HG03097 (cell line): ENCODE results near the gene GLUL.
"Not testable (repeated sequence)": the region's sequence is repeated elsewhere in the genome, so short reads cannot be mapped to it uniquely, and the experiment has no call there.

Source experiments
- ATAC-seq: cut with Tn5 transposase; IDR thresholded peaks from one replicate; pipeline ENCODE4 v1.9.1; 2021; ENCODE audit not compliant: unreplicated experiment, low FRiP score

The GLUL gene

DNA sequence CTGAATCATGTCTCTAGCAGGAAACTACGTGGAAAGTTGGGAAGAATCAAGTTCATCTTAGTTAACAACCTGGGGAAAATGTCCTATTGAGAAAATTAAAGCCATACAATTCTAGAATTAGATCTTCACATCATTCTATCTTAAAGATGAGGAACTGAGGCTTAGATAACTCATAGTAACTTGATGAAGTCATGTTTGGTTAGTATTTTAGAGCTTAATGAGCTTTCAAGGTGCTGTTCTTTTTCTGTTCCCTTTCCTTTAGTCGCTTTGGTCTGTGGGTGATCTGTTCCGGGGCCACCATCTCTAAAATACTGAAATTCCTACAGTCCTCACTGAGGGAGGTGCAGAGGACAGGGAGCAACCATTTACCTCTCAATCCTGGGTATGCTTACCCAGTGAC is 4.3 kb upstream of the GLUL start:
- no peak for ATAC-seq

- no peak for ATAC-seq
These were observed 2.6 kb upstream of the GLUL start for GRCh38 chr1:182394055-182394775.

- ATAC-seq, result peak; percentile 17
These were observed 749 bp upstream of the GLUL start for GRCh38 chr1:182392050-182393028.

GRCh38 chr1:182391028-182391361 is 595 bp downstream of the GLUL start:
- no peak for ATAC-seq

GRCh38 chr1:182389619-182390047 is 2.0 kb downstream of the GLUL start:
- ATAC-seq, result no peak

DNA sequence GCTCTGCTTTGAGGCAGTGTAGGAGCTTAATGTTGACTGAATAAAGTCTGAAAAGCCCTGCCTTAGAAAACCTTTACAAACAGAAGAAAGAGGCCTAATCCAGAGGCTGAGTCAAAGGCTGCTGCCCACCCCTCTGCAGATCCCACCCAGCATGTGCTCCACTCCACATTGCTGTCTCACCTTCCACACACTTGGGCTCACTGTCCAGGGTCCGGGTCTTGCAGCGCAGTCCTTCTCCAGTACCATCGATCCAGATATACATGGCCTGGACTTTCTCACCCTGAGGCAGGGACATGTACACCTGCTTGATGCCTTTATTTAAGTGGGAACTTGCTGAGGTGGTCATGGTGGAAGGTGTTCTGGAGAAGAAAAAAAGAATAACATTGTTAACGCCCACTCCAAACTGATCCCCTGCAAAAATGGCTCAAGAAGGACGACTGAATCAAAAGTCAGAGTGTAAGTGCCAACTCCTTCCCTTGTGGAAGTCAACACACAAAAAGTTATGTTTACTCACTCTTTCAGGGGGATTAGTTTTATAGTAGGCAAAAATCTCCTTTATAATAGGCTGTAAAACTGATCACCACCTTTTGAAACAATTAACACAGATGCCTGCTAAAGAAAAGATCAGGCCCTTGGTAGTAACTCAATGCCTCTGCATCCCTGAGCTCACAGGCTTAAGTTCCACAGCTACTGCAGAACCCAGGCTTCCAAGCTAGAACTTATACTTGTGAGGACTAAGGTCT is 3.0 kb downstream of the GLUL start:
- no peak for ATAC-seq

DNA sequence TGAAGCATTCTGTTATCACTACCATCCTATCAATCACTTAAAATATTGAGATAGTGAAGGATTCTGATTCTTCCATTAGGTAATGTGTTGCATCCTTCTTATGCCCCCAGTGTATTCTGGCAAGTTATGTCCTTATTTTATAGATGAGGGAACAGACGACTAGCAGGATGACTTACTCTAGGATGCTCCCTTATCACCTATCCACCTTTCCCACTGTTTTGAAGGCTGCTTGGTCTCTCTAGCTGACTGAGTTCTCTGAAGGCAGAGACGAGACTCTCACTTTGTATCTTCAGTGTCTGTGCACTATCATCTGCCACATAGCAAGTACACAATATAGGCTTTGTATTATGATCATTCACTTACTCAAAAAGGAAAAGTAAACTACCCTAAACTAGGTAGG is 4.0 kb downstream of the GLUL start:
- ATAC-seq, result no peak

DNA sequence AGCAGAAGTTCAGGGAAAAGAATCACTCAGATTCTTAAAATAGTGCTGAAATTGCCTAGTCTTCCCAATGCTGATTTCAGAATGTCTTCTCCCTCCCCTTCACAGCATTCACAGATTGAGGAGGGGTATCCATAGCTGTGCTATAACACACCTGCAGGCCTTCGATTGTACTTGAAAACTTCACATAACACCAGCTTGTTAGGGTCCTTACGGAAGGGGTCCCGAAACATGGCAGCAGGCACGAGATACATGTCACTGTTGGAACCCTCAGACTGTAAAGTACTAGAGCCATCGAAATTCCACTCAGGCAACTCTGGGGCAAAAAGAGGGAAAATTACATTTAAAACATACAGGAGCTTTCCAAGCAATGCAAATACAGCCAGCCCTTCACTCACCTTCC is 4.6 kb downstream of the GLUL start:
- ATAC-seq, result no peak

- ATAC-seq, result no peak
These were observed 5.4 kb downstream of the GLUL start for GRCh38 chr1:182385885-182386853.

GRCh38 chr1:182384387-182384960 is 7.1 kb downstream of the GLUL start:
- ATAC-seq, result no peak

GRCh38 chr1:182383934-182384333 is 7.7 kb downstream of the GLUL start:
- ATAC-seq, result no peak

DNA sequence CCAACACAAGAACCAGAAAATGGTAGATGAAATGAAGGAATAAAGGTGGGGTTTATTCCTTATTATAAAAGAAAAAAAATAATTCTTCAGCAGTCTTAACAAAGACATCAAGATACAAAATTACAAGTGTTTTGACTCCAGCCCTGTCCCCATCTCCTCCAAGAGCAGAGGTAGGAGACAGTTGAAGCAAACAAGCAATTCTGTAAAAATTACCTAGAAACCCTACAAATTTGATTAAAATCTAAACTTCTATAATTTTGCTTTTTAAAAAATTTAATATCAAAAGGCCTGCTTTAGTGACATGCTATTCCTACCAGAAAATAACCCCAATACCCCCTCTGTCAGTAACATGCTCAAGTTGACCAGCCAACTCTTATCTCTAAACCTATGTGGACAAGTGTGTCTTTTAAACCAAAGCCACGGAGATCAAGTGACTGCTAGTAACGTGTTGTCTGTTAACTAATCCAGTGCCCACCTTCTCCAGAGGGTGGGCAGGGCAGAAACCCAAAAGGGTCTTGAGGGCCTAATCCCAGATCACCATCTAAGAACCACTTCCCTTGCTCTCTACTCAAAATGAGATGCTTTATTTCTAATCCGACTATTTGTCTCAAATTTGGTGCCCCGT is 8.4 kb downstream of the GLUL start:
- no peak for ATAC-seq

DNA sequence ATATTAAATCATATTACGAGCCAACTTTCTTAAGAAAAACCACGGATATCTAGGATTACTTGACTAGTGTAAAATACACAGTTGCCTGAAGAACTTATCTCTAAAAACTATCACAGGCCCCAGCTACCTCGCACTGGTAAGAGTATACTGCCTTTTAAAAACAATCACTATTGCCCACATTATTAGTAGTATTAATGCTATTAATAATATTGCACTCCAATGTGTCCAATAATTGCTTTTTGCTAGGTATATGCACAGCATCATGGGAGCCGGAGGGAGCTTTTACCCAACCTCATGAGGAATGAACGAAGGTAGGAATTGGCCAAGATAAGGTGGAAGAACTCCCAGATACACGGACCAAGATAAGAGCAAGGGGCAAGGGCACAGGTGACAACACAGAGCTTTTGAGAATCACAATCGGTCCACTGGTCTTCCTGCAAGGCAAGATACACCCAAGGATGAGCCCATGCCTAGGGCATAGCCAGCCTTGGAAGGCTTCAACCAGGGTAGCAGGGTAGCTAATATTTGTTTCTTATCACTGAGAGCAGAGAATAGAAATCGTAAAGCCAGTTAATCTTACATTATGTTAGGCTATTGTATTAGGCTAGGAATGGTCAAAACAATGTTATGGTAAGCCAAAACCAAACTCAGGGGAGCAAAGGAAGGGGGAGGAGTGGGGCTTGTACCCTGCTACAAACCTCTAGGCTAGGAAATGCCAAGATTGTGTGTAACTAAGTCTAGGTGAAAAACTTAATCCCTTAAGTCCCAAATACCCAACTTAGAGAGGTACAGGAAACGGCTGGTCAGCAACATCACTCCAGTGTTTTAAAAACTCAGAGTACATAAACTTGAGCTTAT is 9.4 kb downstream of the GLUL start:
- ATAC-seq, result no peak

GRCh38 chr1:182380199-182380598 is 11.4 kb downstream of the GLUL start:
- no peak for ATAC-seq

- ATAC-seq, result not testable (repeated sequence)
These were observed 11.8 kb downstream of the GLUL start for GRCh38 chr1:182379781-182380180.

GRCh38 chr1:182376936-182377574 is 14.5 kb downstream of the GLUL start:
- no peak for ATAC-seq

- no peak for ATAC-seq
These were observed 17.3 kb downstream of the GLUL start for GRCh38 chr1:182374101-182374834.
